Activated CD4-positive, CD25-positive, alpha-beta regulatory T cell treated with anti-CD3 and anti-CD28 coated beads, Interleukin-2, amount 50 U/mL, for 72 hours (primary cell): Measurements from ENCODE around the gene MAP3K3.
A peak's percentile ranks its signal among the peaks of the same experiment; 100 is the strongest.
"Not testable (repeated sequence)": the region's sequence is repeated elsewhere in the genome, so short reads cannot be mapped to it uniquely, and the experiment has no call there.

ENCODE experiments used
- DNase-seq: peaks from one replicate; pipeline ENCODE4 v3.0.0; 2021

MAP3K3 gene

GRCh38 chr17:63716426-63716825 is 94.2 kb downstream of the MAP3K3 start:
- DNase-seq, result no peak

GRCh38 chr17:63718988-63719387 is 96.8 kb downstream of the MAP3K3 start:
- no peak for DNase-seq

GRCh38 chr17:63720194-63720593 is 98.0 kb downstream of the MAP3K3 start:
- DNase-seq, result not testable (repeated sequence)

GRCh38 chr17:63722403-63722802 is 100.2 kb downstream of the MAP3K3 start:
- no peak for DNase-seq

- DNase-seq, result no peak
Observed at GRCh38 chr17:63735691-63736090, 113.5 kb downstream of the MAP3K3 start.

GRCh38 chr17:63740464-63741142 is 118.4 kb downstream of the MAP3K3 start:
- DNase-seq, result no peak

- no peak for DNase-seq
Observed at GRCh38 chr17:63741143-63741407, 118.9 kb downstream of the MAP3K3 start.

GRCh38 chr17:63741408-63742173 is 119.4 kb downstream of the MAP3K3 start, which contains the start of gene STRADA:
Gene STRADA, minus strand, starts transcription at chr17:63741799. Its CDS starts 13,430 bp downstream, at chr17:63728369.
- DNase-seq, result peak; percentile 99
